GM21786 (cell line): ENCODE results near the gene SLC24A3.

ENCODE experiments used
- ATAC-seq: cut with Tn5 transposase; IDR thresholded peaks from one replicate; pipeline ENCODE4 v1.9.1; 2021; ENCODE audit not compliant: unreplicated experiment

Gene SLC24A3

GRCh38 chr20:19301142-19301541, 88.7 kb downstream of the SLC24A3 start:
- ATAC-seq = no peak

GRCh38 chr20:19301843-19302242, 89.4 kb downstream of the SLC24A3 start:
- ATAC-seq = no peak

GRCh38 chr20:19302714-19303113, 90.3 kb downstream of the SLC24A3 start:
- ATAC-seq = no peak

GRCh38 chr20:19304389-19304788, 91.9 kb downstream of the SLC24A3 start:
- no peak for ATAC-seq

DNA sequence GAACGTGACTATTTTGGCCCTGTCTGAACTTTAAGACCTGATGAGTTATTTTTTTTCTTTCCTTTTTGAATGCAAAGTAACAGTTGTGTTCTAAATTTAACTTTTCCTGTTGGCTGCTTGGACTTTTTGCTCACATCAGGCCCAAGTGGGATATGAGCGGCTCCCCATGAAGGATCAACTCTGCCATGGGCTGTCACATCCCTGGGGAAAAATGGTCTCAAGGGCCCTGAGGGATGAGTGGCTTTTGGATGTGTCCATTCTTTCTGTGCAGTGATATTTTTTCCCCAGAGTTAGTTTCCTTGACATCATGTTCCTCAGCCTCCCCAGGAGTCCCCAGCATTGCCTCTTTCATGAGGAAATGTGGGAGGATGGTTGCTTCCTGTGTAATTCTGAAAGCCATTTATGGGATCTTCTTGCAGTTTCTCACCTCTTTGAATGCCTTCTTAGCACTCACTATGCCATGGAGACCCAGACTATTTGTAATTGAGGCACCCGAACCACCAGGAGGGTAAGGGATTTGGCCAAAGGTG, 92.5 kb downstream of the SLC24A3 start:
- no peak for ATAC-seq

DNA sequence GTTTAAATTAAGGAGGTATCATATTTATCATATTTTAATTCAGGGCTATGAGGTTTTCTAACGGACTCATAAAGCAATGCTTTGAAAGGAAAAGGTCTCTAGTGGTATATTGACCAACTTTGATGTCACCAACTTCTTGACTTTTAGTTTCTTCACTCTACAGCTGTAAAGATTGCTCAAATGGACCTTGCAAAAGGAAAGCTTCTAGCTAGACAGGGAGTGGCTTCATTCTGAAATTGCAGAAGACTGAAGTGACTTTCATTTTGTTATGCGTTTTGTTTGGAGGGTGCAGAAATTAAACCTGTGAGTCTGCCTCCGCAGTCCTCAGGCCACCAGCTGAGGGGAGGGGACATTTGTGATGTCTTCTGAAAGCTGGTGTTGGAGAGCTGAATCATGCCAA, 95.7 kb downstream of the SLC24A3 start:
- ATAC-seq = no peak

GRCh38 chr20:19310541-19310940, 98.1 kb downstream of the SLC24A3 start:
- no peak for ATAC-seq

GRCh38 chr20:19313342-19314069, 101.1 kb downstream of the SLC24A3 start:
- no peak for ATAC-seq

DNA sequence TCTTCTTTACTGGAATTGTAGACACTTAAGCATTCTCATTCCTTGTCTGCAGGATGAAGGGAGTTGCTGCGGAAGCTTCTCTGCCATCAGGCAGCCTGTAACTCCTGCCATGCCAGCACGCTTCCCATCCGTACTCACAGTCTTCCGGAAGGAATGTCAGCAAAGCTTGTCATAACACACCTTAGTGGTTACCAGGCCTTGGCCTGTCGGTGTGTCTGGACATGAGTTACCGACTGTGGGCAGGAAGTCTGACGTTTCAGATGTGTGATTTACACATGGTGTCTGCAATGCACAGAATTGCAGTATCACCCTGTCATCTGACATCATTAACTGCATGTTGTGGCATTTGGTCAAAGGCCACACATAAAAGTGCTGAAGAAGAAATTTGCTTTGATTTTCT, 102.2 kb downstream of the SLC24A3 start:
- no peak for ATAC-seq

DNA sequence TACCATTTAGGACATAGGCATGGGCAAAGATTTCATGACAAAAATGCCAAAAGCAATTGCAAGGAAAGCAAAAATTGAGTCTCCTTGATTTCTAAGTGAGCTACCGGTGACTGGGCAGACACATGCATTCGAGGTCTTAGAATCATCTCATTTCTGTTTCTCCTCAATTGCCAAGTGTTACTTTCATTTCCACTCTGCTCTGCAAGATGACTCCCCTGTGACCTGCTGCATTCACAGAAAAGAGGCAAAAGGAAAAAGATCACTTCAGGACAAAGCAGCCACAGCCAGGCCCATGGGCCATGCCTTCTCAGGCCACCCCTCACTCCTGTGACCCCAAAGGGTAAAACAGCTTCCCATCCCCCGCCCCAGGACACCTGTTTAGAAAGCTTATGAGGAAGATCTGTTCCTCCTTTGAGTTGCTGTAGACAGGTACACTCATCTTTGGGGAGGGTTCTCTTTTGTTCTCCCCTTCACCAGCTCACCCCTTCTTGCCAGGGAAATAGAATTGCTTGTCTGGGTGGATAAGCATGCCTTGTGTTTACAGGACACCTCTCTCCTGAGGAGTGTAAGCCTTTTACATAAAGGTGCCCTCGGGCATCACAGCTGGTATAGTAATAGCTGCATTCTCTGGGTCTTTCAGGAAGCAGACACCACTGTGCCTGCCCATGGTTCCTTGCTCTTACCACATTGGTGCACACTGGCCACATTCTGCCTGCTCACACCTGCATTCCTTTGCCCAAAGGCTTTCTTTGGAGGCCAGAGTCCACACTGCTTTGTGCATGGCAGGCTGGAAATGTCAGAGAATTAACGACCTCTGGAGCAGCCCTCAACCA, 105.0 kb downstream of the SLC24A3 start:
- ATAC-seq = no peak

- no peak for ATAC-seq
Observed at GRCh38 chr20:19318610-19319009, 106.2 kb downstream of the SLC24A3 start.

- no peak for ATAC-seq
Observed at GRCh38 chr20:19320005-19320404, 107.6 kb downstream of the SLC24A3 start.

- ATAC-seq = no peak
Observed at GRCh38 chr20:19321176-19321575, 108.7 kb downstream of the SLC24A3 start.

GRCh38 chr20:19322061-19322985, 109.9 kb downstream of the SLC24A3 start:
- ATAC-seq = no peak

DNA sequence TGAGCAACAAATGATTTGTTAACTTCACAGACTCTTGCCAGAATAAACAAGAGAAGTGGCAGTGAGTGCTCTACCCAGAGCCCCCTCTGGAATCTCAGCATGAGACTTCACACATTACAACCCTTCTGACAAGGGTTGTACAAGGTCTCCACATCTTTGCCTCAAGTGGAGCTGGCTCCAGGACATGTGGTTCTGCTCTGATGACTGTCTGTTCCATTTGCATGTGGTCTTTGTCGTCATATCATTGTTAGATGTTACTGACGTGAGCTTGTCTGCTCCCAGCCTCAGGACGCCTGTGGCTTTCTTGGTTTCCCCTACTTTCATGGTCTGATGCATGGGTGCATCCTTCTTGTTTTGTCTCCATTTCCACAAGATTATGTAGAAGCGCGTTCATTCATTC, 115.0 kb downstream of the SLC24A3 start:
- ATAC-seq = no peak

DNA sequence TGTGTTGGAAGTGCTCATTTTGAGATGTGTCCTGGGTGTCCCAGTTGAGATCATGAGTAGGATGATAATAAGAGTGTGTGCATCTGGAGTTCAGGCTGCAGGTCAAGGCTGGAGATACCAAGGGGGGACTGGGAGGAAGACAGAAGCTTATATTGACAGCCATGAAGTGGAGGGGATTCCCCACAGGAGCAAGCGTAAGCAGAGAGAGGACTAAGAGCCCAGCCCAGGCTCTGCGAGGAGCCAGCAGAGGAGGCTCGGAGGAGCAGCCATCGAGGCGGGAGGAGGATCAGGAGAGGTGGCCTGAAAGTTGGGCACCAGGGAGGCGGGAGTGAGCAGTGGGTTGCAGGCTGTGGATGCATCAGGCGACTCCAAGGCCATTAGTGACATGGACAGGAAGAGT, 116.2 kb downstream of the SLC24A3 start:
- no peak for ATAC-seq

GRCh38 chr20:19330038-19330437, 117.6 kb downstream of the SLC24A3 start:
- ATAC-seq = no peak

GRCh38 chr20:19330731-19331130, 118.3 kb downstream of the SLC24A3 start:
- ATAC-seq = no peak

GRCh38 chr20:19333563-19333962, 121.1 kb downstream of the SLC24A3 start:
- ATAC-seq = no peak

DNA sequence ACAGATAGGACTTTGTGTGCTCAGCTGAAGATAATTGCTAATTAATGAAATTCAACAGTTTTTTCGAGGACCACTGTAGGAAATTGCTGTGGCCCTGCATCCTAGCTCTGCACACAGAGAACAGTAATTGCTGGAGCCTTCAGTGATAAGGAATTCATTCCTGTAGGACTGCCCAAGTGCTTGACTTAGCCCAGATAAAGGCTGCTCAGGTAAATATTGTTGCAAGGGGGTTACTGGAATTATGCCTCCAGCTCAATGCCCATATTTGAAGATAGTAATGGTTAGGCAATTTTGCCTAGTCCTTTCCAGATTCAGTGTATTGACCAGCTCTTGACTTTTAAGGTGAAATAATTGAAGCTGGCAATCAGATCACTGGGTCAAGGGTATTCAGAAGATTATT, 122.9 kb downstream of the SLC24A3 start:
- ATAC-seq = no peak

GRCh38 chr20:19335916-19336315, 123.5 kb downstream of the SLC24A3 start:
- no peak for ATAC-seq
